Activated CD4-positive, alpha-beta T cell treated with anti-CD3 and anti-CD28 coated beads, Interleukin-2, amount 10 ng/mL, durations not matched to agents 7 days and 5 days (primary cell): Measurements from ENCODE around the gene ATG13. TPM values are rescaled to one million over a fixed set of nuclear protein-coding genes. Genes with fewer than 3 reads are reported as not detected.
"Not testable (repeated sequence)": the region's sequence is repeated elsewhere in the genome, so short reads cannot be mapped to it uniquely, and the experiment has no call there.

Experiments used
- CTCF ChIA-PET: fragments of 350-600 bp; sonication (Branson Sonifier 250); formaldehyde crosslinking; loops from one replicate; lab custom pipeline; 2021; ENCODE audit warnings: antibody characterized with exemption; lab: Charles Lee
- POLR2A ChIA-PET: fragments of 350-600 bp; sonication (Branson Sonifier 250); formaldehyde crosslinking; loops from one replicate; lab custom pipeline; 2021; ENCODE audit warnings: antibody characterized with exemption; lab: Charles Lee
- DNase-seq: peaks from one replicate; pipeline ENCODE4 v3.0.0-alpha.2; 2020
- H3K27ac Mint-ChIP-seq: one replicate; pipeline ENCODE4 v1.8.0; 2021; ENCODE audit warnings: mild to moderate bottlenecking, moderate library complexity, mixed read lengths
- H3K27me3 Mint-ChIP-seq: one replicate; pipeline ENCODE4 v1.8.0; 2021; ENCODE audit warnings: mixed read lengths
- H3K36me3 Mint-ChIP-seq: one replicate; pipeline ENCODE4 v1.8.0; 2021; ENCODE audit warnings: low read depth, mixed read lengths
- H3K4me1 Mint-ChIP-seq: one replicate; pipeline ENCODE4 v1.8.0; 2021; ENCODE audit warnings: mixed read lengths
- H3K4me3 Mint-ChIP-seq: one replicate; pipeline ENCODE4 v1.8.0; 2021; ENCODE audit warnings: mild to moderate bottlenecking, moderate library complexity, mixed read lengths
- H3K9me3 Mint-ChIP-seq: one replicate; pipeline ENCODE4 v1.8.0; 2021; ENCODE audit warnings: mixed read lengths
- total RNA-seq, 2 experiments: library from RNA; stranded (reverse); gene quantifications; one replicate each; pipeline ENCODE4 v1.2.3, GENCODE V29; 2021

ATG13 gene
- total RNA-seq, 2 experiments from 2014 or later, result 56.8 to 62.1 TPM

- DNase-seq, result no peak
- H3K36me3 Mint-ChIP-seq, result peaks cover 37% of the 10 kb centered on the region
- H3K4me1 Mint-ChIP-seq, result peaks cover 28% of the 10 kb centered on the region
- no peaks in the 10 kb centered on the region for H3K9me3 Mint-ChIP-seq
- no peak overlapping the region for H3K27ac Mint-ChIP-seq
- POLR2A ChIA-PET, result no interaction called here
- no peaks in the 10 kb centered on the region for H3K27me3 Mint-ChIP-seq
- H3K4me3 Mint-ChIP-seq, result no peak overlapping the region
- CTCF ChIA-PET, result interaction anchor here (1.3 kb wide), 1 partner anchor 15 kb away, joined by 3 read pairs; no protein-coding TSS in a partner anchor
These were observed 78.8 kb downstream of the ATG13 start for GRCh38 chr11:46696212-46696558.

- H3K4me3 Mint-ChIP-seq, result no peak overlapping the region
- ChIA-PET CTCF (interaction anchor here (0.6 to 1.1 kb wide), 4 partner anchors 9 to 602 kb away, joined by 3 to 6 read pairs (median 3); no protein-coding TSS in a partner anchor), POLR2A (no interaction called here)
- no peaks in the 10 kb centered on the region for H3K9me3 Mint-ChIP-seq
- H3K27me3 Mint-ChIP-seq, result no peaks in the 10 kb centered on the region
- no peak for DNase-seq
- H3K27ac Mint-ChIP-seq, result peak overlapping the region; percentile 72
- peaks cover 39% of the 10 kb centered on the region for H3K4me1 Mint-ChIP-seq
- H3K36me3 Mint-ChIP-seq, result peaks cover 42% of the 10 kb centered on the region
These were observed 80.0 kb downstream of the ATG13 start for GRCh38 chr11:46697303-46697702.

- no peaks in the 10 kb centered on the region for H3K27me3 Mint-ChIP-seq
- DNase-seq, result no peak
- H3K9me3 Mint-ChIP-seq, result no peaks in the 10 kb centered on the region
- H3K36me3 Mint-ChIP-seq, result peaks cover 47% of the 10 kb centered on the region
- peak overlapping the region; percentile 72 for H3K27ac Mint-ChIP-seq
- H3K4me1 Mint-ChIP-seq, result peaks cover 44% of the 10 kb centered on the region
- POLR2A ChIA-PET, result no interaction called here
- H3K4me3 Mint-ChIP-seq, result peak overlapping the region; percentile 4
- CTCF ChIA-PET, result interaction anchor here (0.6 to 2.0 kb wide), 6 partner anchors 8 to 1023 kb away, joined by 3 to 9 read pairs (median 3); no protein-coding TSS in a partner anchor
These were observed 80.4 kb downstream of the ATG13 start for GRCh38 chr11:46697723-46698122.

GRCh38 chr11:46698597-46698996 is 81.2 kb downstream of the ATG13 start:
- H3K27ac Mint-ChIP-seq, result peak overlapping the region; percentile 71
- peaks cover 50% of the 10 kb centered on the region for H3K4me1 Mint-ChIP-seq
- ChIA-PET CTCF (interaction anchor here (1.1 to 2.0 kb wide), 2 partner anchors 20 to 27 kb away, joined by 3 to 9 read pairs; no protein-coding TSS in a partner anchor), POLR2A (interaction anchor here (0.7 kb wide), 1 partner anchor 875 kb away, joined by 7 read pairs; no protein-coding TSS in a partner anchor)
- H3K36me3 Mint-ChIP-seq, result peaks cover 54% of the 10 kb centered on the region
- no peak for DNase-seq
- H3K4me3 Mint-ChIP-seq, result peak overlapping the region; percentile 98
- no peaks in the 10 kb centered on the region for H3K9me3 Mint-ChIP-seq
- H3K27me3 Mint-ChIP-seq, result no peaks in the 10 kb centered on the region

- Mint-ChIP-seq H3K4me1 (peaks cover 48% of the 10 kb centered on the region), H3K36me3 (peaks cover 52% of the 10 kb centered on the region), H3K27ac (peak within 1 kb of the TSS; percentile 97), H3K9me3 (no peaks in the 10 kb centered on the region), H3K27me3 (no peaks in the 10 kb centered on the region), H3K4me3 (peak within 1 kb of the TSS; percentile 98)
- ChIA-PET CTCF (interaction anchor here (0.6 to 2.2 kb wide), 6 partner anchors 9 to 142 kb away, joined by 3 to 6 read pairs (median 4); no protein-coding TSS in a partner anchor), POLR2A (interaction anchor here (1.1 to 1.5 kb wide), 2 partner anchors 29 to 34 kb away, joined by 3 to 7 read pairs; no protein-coding TSS in a partner anchor)
- peak; percentile 100 for DNase-seq
These were observed 83.1 kb downstream of the ATG13 start, which contains the start of the genes ARHGAP1 and ZNF408 for GRCh38 chr11:46700241-46701077. Gene ARHGAP1 (minus strand): TSS chr11:46700619. CDS start chr11:46696107, 4,512 bp downstream. Gene ZNF408 (plus strand): TSS chr11:46701031. CDS start chr11:46701048, 17 bp downstream.

- peaks cover 48% of the 10 kb centered on the region for H3K4me1 Mint-ChIP-seq
- H3K9me3 Mint-ChIP-seq, result no peaks in the 10 kb centered on the region
- peak overlapping the region; percentile 98 for H3K4me3 Mint-ChIP-seq
These were observed 83.8 kb downstream of the ATG13 start for GRCh38 chr11:46701078-46701654.

GRCh38 chr11:46705070-46705688 is 87.8 kb downstream of the ATG13 start:
- peaks cover 24% of the 10 kb centered on the region for H3K4me1 Mint-ChIP-seq
- peaks cover 55% of the 10 kb centered on the region for H3K36me3 Mint-ChIP-seq
- ChIA-PET CTCF (interaction anchor here (1.4 kb wide), 1 partner anchor 8 kb away, joined by 3 read pairs; no protein-coding TSS in a partner anchor), POLR2A (no interaction called here)
- H3K27me3 Mint-ChIP-seq, result no peaks in the 10 kb centered on the region
- H3K9me3 Mint-ChIP-seq, result no peaks in the 10 kb centered on the region
- H3K27ac Mint-ChIP-seq, result no peak overlapping the region
- DNase-seq, result no peak
- no peak overlapping the region for H3K4me3 Mint-ChIP-seq

More at GRCh38 chr11:46701078-46701654, 83.8 kb downstream of the ATG13 start:
- Mint-ChIP-seq H3K36me3 (peaks cover 49% of the 10 kb centered on the region), H3K27me3 (no peaks in the 10 kb centered on the region), H3K27ac (peak overlapping the region; percentile 97)
- DNase-seq, result peak; percentile 14
- ChIA-PET POLR2A (interaction anchor here (1.1 to 1.5 kb wide), 2 partner anchors 30 to 35 kb away, joined by 3 to 7 read pairs; no protein-coding TSS in a partner anchor), CTCF (interaction anchor here (1.0 to 2.2 kb wide), 4 partner anchors 9 to 124 kb away, joined by 3 to 6 read pairs (median 4); no protein-coding TSS in a partner anchor)

GRCh38 chr11:46706886-46707285 is 89.5 kb downstream of the ATG13 start:
- no peaks in the 10 kb centered on the region for H3K27me3 Mint-ChIP-seq
- CTCF ChIA-PET, result interaction anchor here (0.6 to 1.8 kb wide), 5 partner anchors 9 to 209 kb away, joined by 3 to 8 read pairs (median 3); no protein-coding TSS in a partner anchor
- H3K36me3 Mint-ChIP-seq, result peaks cover 41% of the 10 kb centered on the region
- POLR2A ChIA-PET, result no interaction called here
- H3K9me3 Mint-ChIP-seq, result no peaks in the 10 kb centered on the region
- H3K4me1 Mint-ChIP-seq, result peaks cover 14% of the 10 kb centered on the region
- H3K4me3 Mint-ChIP-seq, result no peak overlapping the region
- no peak for DNase-seq
- no peak overlapping the region for H3K27ac Mint-ChIP-seq

GRCh38 chr11:46709351-46709750 is 92.0 kb downstream of the ATG13 start:
- H3K4me1 Mint-ChIP-seq, H3K27me3 Mint-ChIP-seq, H3K9me3 Mint-ChIP-seq, H3K4me3 Mint-ChIP-seq, DNase-seq, POLR2A ChIA-PET: not testable (repeated sequence)
- Mint-ChIP-seq H3K27ac (peak overlapping the region; percentile 21), H3K36me3 (peaks cover 22% of the 10 kb centered on the region)
- CTCF ChIA-PET, result interaction anchor here (1.0 to 1.4 kb wide), 2 partner anchors 9 to 10 kb away, joined by 4 to 5 read pairs; partner anchors contain the start of genes ARHGAP1, F2 and ZNF408

- POLR2A ChIA-PET, result no interaction called here
- Mint-ChIP-seq H3K36me3 (peaks cover 19% of the 10 kb centered on the region), H3K9me3 (no peaks in the 10 kb centered on the region), H3K4me3 (no peak overlapping the region), H3K4me1 (no peaks in the 10 kb centered on the region), H3K27me3 (no peaks in the 10 kb centered on the region), H3K27ac (no peak overlapping the region)
- no peak for DNase-seq
- CTCF ChIA-PET, result interaction anchor here (0.9 to 1.2 kb wide), 3 partner anchors 12 to 15 kb away, joined by 3 read pairs; no protein-coding TSS in a partner anchor
These were observed 93.5 kb downstream of the ATG13 start for GRCh38 chr11:46710821-46711269.

- Mint-ChIP-seq H3K27me3 (no peaks in the 10 kb centered on the region), H3K9me3 (no peaks in the 10 kb centered on the region), H3K4me1 (no peaks in the 10 kb centered on the region), H3K36me3 (peaks cover 15% of the 10 kb centered on the region), H3K4me3 (no peak overlapping the region), H3K27ac (no peak overlapping the region)
- POLR2A ChIA-PET, result no interaction called here
- CTCF ChIA-PET, result interaction anchor here (1.2 to 1.9 kb wide), 2 partner anchors 12 to 15 kb away, joined by 3 to 5 read pairs; no protein-coding TSS in a partner anchor
- DNase-seq, result no peak
These were observed 94.0 kb downstream of the ATG13 start for GRCh38 chr11:46711303-46711702.
